Epithelial cell of proximal tubule (primary cell): Measurements from ENCODE around the gene AVPI1. TPM values are rescaled to one million over a fixed set of nuclear protein-coding genes. Genes with fewer than 3 reads are reported as not detected.

Experiments
- DNase-seq: peaks from one replicate; pipeline ENCODE4 v3.0.0-alpha.2; 2011; ENCODE audit warnings: low read depth
- H3K4me3 ChIP-seq: 2 replicates; pipeline ENCODE4 v1.5.1; 2011; ENCODE audit warnings: low read depth, mild to moderate bottlenecking, low read length
- CTCF ChIP-seq: conservative IDR thresholded peaks from 2 replicates; pipeline ENCODE4 v1.5.1; 2012; ENCODE audit warnings: low read depth, mild to moderate bottlenecking, low read length
- total RNA-seq: library from RNA; depleted of rRNA; stranded (reverse); fragments of >200 nt; gene quantifications from 2 replicates; pipeline ENCODE4 v1.2.3, GENCODE V29; 2015

The AVPI1 gene
- total RNA-seq, 1 donor from 2014 or later, result 6.5 TPM

DNA sequence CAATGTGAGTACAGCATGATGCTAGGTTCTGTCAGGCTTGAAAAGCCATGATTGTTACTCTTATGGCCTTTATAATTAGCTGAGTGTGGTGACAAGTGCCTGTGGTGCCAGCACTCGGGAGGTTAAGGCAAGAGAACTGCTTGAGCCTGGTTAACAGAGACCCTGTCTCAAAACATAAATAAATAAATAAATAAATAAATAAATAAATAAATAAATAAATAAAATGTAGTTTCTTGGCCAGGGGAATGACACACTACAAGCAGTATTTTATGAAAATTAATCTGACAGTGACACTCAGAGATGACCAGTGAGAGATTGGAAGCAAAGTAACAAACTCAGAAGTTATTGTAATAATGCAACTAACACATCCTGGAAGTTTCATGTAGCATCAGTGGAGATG, 51.5 kb downstream of the AVPI1 start:
- H3K4me3 ChIP-seq, result no peak overlapping the region
- no peak for TF ChIP-seq CTCF
- DNase-seq, result no peak

DNA sequence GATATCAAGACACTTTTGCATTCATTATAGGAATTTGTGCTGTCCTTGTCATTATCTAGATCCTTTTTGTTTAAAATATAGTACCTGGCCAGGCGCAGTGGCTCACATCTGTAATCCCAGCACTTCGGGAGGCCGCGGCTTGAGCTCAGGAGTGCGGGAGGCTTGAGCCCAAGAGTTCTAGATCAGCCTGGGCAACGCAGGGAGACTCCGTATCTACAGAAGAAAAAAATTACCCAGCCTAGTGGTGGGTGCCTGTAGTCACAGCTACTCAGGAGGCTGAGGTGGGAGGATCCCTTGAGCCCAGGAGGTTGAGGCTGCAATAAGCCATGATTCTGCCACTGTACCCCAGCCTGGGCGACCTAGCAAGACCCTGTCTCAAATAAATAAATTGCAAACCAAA, 53.1 kb downstream of the AVPI1 start:
- peak; percentile 26 for TF ChIP-seq CTCF
- DNase-seq, result no peak
- peak overlapping the region; percentile 90 for H3K4me3 ChIP-seq

DNA sequence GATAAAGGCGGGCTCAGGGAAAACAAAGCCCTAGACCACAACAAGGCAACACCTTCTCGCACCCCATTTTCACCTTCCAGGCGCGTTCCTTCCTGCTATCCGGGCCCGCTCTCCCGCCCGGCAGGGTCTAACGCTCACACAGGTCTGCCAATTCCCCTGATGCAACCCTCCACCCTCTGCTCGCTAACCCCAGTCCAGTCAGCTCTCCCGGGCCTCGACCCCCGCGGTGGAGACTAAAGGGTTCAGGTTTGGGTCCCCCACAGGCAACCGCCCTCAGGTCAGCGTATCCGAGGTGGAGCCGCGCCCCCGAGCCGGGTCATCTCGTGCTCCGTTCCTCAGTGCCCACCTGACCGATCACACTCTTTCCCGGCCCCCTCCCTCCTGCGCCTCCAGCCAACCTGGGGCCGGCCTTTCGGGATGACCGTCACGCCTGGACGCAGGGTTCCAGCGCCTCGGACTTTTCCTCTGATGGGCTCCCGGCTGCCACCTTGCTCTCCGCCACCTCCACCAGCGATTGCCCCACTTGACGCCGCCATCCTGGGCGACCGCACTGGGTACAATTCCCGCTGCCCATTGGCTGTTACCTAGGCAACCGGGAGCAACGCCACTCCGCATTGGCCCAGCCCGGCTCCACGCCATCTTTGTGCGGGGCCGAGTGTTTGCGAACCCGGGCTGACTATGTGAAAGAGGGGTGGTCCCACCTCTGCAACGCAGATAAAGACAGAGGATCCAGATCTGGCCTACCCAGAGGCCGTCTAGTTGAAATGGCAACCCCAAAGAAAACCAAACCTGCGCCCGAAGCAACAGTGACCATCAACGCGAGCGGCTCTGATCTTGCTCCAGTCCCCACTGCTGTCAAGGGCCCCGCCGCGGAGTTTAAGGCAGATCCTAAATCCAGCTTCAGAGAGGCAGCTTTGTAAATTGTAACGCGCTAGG, 53.8 kb downstream of the AVPI1 start, which contains the start of gene MORN4:
TSS of gene MORN4 (minus strand) at position 552 of the 936 bp plus-strand sequence. CDS start 13,847 bp downstream, outside the sequence.
- no peak for TF ChIP-seq CTCF
- peak within 1 kb of the TSS; percentile 90 for H3K4me3 ChIP-seq
- no peak for DNase-seq

GRCh38 chr10:97631098-97631497, 55.9 kb downstream of the AVPI1 start:
- DNase-seq, result no peak
- TF ChIP-seq CTCF, result no peak
- H3K4me3 ChIP-seq, result no peak overlapping the region

- no peak overlapping the region for H3K4me3 ChIP-seq
- no peak for DNase-seq
- TF ChIP-seq CTCF, result no peak
Observed at GRCh38 chr10:97629289-97629688, 57.8 kb downstream of the AVPI1 start.

DNA sequence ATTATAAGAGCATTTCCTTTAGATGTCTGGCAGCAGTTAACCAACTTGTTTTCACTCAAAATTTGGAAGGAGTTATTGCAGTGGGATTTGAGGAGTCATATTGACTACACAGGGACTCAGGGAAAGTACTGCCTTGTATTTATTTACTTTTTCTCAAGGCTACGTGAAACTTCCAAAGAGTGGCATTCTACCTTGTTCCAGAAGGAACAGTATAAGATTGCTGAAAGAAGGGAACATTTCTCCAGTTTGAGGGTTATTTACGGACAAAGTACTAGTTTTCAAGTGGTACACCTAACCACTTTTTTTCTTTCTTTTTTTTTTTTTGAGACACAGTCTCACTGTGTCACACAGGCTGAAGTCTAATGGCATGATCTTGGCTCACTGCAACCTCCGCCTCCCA, 58.8 kb downstream of the AVPI1 start:
- no peak for TF ChIP-seq CTCF
- DNase-seq, result no peak
- no peak overlapping the region for H3K4me3 ChIP-seq

DNA sequence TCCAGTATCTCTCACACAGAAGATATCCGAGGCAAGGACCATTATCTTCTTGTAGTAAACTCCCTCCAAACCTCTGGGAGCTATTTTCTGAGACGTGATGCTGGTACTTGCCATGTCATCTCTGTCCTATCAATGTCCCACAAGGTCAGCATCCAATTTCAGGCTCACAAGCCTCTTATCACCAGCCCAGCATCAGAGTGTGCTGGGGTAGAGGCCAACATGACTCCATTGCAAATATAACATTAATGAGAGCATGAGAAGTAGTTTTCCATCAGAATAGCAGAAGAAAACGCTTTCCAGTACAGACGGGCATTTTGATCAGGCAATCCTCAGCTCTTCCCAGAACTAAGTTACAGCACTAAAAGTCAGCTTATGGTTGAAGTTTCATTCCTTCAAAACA, 59.3 kb downstream of the AVPI1 start:
- no peak for DNase-seq
- TF ChIP-seq CTCF, result no peak
- H3K4me3 ChIP-seq, result no peak overlapping the region
